Stimulated activated naive CD4-positive, alpha-beta T cell (primary cell): ENCODE measurements around the gene DENND4B.
"Not testable (repeated sequence)": the region's sequence is repeated elsewhere in the genome, so short reads cannot be mapped to it uniquely, and the experiment has no call there.

Source experiments
- DNase-seq, 6 experiments: peaks; one replicate each; lab custom pipeline; 2025; lab: John Stamatoyannopoulos, UW

The DENND4B gene, protein sequence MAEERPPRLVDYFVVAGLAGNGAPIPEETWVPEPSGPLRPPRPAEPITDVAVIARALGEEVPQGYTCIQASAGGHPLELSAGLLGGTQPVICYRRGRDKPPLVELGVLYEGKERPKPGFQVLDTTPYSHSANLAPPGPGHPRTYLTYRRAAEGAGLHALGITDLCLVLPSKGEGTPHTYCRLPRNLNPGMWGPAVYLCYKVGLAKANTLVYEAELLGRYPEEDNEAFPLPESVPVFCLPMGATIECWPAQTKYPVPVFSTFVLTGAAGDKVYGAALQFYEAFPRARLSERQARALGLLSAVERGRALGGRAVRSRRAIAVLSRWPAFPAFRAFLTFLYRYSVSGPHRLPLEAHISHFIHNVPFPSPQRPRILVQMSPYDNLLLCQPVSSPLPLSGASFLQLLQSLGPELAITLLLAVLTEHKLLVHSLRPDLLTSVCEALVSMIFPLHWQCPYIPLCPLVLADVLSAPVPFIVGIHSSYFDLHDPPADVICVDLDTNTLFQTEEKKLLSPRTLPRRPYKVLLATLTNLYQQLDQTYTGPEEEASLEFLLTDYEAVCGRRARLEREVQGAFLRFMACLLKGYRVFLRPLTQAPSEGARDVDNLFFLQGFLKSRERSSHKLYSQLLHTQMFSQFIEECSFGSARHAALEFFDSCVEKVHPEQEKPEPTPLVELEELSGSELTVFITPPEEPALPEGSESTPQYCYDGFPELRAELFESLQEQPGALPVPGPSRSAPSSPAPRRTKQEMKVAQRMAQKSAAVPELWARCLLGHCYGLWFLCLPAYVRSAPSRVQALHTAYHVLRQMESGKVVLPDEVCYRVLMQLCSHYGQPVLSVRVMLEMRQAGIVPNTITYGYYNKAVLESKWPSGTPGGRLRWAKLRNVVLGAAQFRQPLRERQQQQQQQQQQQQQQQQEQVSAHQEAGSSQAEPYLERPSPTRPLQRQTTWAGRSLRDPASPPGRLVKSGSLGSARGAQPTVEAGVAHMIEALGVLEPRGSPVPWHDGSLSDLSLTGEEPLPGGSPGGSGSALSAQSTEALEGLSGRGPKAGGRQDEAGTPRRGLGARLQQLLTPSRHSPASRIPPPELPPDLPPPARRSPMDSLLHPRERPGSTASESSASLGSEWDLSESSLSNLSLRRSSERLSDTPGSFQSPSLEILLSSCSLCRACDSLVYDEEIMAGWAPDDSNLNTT (N-terminal part only)

DNA sequence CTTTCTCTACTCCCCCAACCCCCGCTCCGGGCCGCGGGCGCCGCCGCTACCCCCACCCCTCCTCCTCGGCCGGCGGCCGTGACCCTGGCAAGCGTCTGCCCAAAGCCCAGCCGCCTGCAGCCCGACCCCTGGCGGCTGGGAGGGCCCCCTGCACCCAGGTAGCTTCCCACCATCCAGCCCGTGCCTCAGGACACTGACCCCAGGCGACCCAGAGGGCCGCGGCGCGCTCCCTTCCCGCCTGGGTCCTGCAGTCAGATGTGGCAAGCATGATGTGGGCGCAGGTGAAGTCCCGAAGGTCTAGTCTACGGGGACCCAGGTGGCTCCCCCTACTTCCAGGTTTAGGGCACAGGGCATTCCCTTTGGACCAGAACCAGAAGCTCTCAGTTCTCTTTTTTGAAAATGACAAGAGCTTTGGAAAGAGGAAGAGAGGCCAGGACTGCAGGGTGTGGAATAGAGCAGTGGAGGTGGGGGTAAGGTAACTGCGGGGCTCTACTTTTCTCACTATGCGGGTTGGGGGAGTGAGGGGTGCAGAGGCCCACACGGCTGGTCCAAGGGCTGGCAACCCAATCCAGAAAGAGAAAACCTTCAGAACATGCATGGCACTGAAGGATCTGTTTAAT is at the start of gene DENND4B:
DENND4B (minus strand) TSS at position 97 of the 620 bp plus-strand sequence. CDS start 2,344 bp downstream, outside the sequence.
- DNase-seq: peak; percentile 34 to 72 (median 62)

DNA sequence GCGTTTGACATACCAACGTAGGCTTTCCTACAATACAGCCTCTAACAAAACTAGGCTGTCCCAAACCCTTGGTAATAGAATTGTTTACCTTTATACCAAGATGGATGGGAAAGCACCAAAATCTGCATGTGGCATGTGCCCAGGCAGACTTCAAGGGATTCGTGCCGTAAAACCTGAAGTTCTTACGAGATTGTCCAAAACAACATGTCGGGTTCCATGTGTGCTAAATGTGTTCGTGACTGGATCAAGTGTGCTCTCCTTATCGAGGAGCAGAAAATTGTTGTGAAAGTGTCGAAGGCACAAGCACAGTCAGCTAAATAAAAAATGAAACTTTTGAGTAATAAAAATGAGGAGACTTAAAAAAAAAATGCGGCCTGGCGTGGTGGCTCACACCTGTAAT is 49.1 kb upstream of the DENND4B start:
- DNase-seq: peak in 1 of 6 experiments; percentile 15

DNA sequence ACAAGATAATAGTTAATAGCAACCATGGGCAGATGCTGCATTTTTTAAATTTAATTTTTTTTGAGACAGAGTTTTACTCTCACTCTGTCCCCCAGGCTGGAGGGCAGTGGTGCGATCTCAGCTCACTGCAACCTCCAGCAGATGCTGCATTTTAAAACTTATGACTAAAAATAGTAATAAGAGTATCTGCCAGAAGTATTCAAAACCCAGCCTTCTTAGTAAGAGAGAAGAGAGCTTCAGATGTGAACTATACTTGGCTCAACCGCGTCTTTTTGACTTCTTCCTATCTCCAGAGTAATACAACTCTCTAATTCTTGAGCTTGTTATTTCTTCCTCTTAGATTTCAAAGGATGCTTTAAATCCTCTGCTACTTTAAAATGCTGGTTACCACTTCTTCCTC is 48.7 kb upstream of the DENND4B start:
- DNase-seq: no peak

DNA sequence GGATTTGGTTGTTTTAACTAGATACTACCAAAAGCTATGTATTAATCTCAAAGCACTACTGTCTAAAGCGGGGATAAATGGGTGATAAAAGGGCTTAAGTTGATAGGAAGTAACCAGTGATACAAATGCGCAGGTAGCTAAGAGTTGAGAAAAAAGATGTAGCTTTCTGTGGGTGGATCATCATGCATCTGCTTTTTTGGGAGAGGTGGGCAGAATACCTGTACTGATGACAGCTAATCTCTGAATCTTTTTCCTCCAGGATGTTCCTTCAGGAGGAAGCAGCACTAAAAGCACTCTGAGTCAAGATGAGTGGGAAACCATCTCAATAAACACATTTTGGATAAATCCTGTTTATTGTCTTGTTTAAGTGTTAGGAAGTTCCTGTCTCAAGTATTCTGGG is 45.3 kb upstream of the DENND4B start:
- DNase-seq: peak in 1 of 6 experiments; percentile 35

DNA sequence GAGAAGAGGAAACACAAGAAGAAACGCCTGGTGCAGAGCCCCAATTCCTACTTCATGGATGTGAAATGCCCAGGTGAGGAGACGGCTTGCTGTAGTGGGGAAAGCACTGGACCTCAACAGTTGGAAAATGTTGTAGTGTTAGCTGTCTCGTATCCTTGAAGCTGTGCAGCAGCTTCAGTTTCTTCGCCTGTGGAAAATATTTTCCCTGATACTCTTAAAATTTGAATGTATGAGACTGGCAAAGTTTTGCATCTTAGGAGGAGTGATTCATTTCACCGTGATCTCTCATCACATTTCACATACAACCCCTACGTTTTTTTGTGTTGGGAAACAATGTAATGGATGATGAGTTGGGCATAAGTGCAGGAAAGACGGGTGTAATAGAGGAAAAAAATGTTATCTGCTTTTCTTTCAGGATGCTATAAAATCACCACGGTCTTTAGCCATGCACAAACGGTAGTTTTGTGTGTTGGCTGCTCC is 44.7 kb upstream of the DENND4B start:
- no peak for DNase-seq

DNA sequence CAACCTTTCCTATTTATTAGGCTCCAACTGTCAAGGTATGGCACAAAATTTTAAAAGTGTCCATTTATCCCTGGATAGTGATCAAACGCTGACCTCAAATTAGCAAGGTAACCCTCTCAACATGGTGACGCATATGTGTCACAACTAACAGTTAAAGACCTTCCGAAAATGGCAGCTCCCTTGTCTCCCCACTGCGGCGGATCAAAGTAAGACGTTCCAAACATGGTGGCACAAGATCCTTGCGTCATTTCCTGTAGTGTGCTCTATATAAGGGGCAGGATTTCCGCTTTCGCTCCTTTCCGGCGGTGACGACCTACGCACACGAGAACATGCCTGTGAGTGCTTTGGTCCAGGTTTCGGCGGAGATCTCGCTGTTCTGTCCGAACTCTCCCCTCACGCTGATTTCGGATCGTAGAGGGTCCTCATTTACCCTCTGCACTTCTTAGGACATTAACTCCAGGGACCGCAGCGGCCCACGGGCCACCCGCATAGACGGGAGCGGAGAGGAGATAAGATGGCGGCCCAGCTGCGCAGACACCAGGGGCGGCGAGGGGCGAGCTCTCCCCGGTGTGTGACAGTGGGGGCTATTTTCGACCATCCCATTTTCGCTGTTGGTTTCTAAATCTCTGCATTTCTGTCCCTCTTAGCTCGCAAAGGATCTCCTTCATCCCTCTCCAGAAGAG is 44.1 kb upstream of the DENND4B start, which contains the start of gene RPS27:
RPS27 (plus strand) TSS at position 295 of the 683 bp plus-strand sequence; CDS start at position 330, 35 bp downstream.
- DNase-seq: peak; percentile 79 to 96 (median 90)

DNA sequence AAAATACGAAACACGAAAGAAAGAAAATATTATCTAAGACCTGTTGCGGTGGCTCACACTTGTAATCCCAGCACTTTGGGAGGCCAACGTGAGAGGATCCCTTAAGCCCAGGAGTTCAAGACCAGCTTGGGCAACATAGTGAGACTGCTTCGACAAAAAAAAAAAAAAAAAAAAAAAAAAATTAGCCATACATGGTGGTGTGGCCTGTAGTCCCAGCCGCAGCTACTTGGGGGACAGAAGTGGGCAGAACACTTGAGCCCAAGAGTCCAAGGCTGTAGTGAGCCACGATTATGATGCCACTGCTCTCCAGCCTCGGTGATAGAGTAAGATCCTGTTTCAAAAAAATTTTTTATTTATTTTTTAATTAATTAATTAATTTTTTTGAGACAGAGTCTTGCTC is 41.1 kb upstream of the DENND4B start:
- no peak for DNase-seq

DNA sequence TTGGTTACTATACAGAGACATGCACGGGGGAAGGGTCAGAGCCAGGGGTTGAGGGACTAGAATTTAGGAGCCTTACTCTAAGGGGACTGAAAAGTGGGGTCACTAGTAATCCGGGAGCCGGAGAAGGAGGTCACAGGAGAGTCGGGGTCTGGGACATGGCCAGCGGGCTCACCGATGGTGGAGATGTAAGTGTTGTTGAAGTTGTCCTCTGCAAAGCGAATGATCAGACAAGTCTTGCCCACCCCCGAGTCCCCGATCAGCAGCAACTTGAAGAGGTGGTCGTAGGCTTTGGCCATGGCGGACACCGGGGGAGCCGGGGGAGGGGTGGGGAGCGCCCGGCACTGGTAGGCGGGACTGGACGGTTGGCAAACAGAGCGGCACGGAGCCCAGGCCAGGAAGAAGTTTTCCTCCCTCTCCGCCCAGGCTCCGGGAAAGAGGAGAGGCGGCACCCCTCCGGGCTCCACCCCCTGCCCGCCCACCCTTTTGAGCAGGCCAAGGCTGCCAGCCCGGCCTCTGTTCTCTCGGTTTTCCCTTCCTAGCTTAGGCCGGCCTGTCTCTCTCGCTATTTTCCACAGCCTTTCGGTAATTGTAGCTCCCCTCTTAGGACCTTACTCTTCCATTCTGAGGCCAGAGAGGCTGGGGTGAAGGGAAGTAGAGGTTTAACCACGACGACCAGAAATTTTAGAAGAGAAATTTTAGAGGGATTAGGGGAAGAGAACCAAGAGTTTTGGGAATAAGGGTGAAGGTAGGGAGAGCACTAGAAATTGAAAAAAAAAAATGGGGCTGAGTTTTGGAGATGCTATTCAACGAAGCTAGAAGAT is 39.6 kb upstream of the DENND4B start, which contains the start of gene RAB13:
RAB13 (minus strand) TSS at position 399 of the 821 bp plus-strand sequence; CDS start at position 296, 103 bp downstream.
- DNase-seq: peak in 1 of 6 experiments; percentile 30

DNA sequence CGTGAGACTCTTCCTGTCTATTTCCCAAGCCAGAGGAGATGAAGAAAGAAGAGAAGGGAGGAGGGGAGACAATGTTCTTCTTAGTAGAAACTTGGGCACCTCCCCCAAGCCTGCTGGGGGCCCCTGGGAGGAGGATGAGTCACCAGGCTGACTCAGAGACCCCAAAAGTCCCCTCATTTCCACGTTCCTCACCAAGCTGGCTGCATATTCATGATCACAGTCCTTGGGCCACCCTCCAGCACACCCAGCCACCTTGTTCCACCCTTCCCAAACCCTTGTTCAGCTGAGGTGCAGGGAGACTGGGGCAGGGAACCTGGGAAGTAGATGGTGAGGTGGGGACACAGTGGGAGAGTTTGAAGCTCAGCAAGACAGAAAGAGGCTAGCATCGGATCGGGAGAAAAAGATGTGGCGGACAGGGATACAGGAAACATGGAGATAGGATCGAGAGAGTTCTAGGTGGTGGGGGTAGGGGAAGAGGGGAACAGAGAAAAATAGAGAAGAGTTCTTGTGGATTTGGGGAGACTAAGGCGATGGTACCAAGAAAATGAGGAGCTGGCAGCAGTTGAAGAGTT is 38.9 kb upstream of the DENND4B start:
- DNase-seq: no peak

DNA sequence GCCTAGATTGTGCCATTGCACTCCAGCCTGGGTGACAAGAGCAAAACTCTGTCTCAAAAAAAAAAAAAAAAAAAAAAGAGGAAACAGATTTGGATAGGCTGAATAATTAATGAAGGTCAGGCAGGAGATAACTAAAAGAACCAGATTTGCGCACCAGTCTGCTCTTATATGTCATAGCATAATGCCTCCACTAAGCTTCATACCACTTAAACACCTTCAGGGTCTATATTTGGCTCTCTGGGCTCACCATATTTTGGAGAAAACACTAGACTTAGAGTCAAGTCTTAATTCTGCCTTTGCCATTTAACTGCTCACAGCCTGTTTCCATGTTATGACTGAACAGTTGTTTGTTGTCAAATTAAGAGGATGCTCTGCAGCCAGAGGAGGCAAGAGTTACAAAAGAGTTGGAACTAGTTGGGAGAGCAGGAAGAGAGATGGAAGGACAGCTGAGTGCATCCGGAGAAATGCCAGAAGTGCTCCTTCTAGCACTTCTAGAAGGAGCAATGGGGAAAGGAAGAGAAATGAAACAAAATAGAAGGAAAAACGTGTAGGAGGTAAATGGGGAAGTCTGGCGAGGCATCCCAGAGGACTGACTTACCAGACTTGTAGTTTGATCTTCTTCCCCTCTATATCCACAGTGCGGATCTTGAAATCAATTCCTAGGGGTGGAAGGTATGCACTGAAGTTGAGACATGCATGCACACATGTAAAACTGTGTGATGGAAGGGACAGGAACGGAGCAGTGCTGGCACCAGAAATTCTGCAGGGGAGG is 37.8 kb upstream of the DENND4B start:
- no peak for DNase-seq

DNA sequence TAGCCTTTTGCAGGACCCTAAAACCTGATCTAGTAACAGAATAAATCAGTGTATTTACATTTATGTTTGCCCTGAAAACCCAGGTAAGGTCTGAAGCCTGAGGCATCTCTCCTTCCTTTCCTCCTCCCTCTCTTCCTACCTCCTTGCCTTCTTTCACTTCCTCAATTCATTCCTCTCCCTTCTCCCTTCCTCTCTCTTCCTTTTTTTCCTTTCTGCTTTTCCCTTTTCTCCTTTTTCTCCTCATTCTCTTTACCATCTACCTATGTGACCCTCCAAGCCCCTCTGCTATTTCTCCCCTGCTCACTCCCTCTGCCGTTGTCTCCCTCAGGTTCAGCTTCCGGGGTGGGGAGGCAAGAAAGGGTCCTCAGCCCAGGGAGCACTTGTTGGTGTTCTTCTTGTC is 35.2 kb upstream of the DENND4B start:
- not testable (repeated sequence) for DNase-seq

DNA sequence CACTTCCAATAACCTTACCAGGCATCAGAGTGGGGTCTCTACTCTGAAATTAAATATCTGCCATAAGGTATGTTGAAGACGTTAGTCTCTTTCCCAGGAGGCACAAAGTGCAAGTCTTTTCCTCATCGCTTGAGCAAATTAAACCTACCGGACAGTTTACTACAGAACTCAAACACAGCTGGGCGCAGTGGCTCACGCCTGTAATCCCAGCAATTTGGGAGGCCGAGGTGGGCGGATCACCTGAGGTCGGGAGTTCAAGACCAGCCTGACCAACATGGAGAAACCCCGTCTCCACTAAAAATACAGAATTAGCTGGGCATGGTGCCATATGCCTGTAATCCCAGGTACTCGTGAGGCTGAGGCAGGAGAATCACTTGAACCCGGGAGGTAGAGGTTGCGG is 32.6 kb upstream of the DENND4B start:
- not testable (repeated sequence) for DNase-seq

DNA sequence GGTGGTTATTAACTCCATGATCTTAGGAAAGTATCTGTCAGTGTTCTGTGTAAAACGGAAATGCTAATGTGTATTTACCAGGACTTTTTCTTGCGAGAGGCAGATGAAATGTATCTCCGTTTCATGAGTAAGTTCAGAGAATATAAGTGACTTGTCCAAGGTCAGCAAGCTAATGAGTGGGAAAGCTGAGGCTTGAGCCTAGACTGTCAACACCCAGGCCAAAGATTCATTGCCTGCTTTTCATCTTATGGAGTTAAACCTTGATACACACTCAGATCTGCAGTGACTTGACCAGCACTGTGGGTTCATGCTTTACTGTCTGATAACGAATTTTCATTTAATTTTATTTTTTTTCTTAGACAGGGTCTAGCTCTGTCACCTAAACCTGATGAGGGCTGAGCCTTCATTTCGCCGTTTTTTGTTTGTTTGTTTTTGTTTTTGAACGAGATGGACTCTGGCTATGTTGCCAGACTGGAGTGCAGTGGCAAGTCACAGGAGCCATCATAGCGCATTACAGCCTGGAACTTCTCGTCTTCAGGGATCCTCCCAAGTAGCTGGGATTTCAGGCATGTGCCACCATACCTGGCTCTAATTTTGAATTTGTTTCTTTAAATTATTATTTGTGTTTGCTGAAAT is 31.9 kb upstream of the DENND4B start:
- DNase-seq: no peak

DNA sequence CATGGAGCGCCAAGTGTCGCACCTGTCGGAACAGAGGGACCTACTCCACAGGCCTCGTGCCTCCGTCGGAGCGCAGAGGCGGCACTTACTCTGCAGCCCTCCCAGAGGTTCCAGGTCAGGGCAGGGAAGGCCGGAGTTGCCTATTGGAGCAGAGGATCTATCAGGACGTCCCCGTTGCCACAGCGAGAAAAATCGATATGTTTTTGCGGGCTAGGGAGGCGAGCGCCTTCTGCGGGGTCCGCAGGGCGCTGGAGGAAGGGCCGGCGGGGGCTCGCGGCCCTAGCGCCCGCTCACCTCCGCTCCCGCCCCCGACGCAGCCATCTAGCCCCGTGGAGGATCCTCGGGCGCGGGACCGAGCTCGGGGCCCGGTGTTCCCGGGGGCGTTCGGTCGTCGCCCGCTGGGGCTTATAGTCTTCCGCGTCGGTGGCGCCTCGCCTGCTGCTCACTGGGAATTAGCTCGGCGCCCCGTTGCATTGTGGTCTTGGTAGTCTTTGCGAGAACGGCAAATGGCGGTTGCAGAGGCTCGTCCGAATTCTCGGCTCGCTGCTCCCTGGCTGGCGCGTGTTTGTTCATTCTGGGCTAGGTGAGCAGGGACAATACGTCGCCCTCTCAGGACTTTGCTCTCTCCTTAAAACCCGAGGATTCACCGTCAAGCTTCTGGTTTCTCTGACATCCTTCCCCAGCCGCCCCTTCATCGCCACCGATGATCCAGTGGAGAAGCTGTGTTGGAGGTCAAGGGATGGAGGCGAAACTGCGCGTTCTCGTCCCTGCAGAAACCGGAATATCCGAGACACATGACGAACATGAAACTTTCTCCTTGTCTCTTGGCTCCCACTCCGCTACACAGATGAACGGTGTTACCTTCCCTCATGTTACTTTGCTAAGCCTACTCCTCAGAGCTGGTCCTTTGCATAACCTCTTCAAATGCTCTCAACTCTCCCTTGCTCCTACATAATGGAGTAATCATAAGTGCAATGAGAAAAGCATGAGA is 31.0 kb upstream of the DENND4B start, which contains the start of gene JTB:
JTB (minus strand) TSS at position 425 of the 991 bp plus-strand sequence; CDS start at position 3, 422 bp downstream.
- DNase-seq: peak; percentile 64 to 81 (median 76)

DNA sequence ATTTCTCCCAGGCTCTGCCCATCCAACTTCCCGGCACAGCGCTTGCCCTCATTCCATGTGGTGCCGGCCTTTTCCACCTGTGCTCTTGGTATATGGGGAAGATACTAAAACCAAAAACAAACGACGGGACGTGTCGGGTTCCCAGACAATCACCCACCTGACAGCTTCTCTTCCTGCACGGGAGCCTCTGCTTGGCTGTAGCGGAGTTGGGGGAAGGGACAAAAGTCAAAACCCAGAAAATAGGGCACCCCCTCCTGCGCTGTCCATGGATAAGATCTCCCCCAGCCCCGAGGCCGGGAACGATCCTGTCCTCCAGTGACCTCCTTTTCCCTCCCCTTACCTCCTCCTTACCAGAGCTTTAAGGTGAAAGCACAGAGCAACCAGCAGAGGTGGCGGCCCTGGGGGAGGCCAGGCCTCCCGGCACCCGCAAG is 30.3 kb upstream of the DENND4B start:
- peak in 1 of 6 experiments; percentile 56 for DNase-seq

DNA sequence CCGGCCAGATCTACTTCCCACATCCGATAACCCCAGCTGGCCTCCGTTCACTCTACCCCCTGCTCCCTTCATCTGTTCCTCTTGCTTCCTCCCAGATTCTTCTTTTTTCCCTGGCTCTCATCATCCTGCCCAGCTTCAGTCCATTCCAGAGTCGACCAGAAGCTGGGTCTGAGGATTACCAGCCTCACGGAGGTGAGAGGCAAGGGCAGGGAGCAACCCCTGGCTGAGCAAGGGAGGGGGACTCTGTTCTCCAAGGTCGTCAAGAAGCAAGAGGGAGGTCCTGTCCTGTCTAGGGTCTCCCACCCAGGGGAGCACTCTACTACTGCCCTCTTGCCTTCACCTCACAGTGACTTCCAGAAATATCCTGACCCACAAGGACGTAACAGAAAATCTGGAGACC is 27.0 kb upstream of the DENND4B start:
- no peak for DNase-seq

DNA sequence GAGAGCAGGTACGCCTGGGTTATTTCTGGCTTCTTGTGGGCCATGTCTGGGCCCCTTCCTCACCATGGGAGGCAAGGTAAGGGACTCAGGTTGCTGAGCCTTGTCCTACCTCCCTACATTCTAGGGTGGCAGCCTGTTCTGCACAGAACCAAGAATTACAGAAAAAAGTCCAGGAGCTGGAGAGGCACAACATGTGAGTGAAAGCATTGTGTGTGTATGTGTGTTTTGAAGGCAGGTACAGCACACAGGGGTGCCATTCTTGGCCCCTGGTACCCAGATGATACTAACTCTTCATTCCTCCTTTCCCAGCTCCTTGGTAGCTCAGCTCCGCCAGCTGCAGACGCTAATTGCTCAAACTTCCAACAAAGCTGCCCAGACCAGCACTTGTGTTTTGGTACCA is 26.6 kb upstream of the DENND4B start:
- no peak for DNase-seq
